GM13977 (cell line): ENCODE measurements around the gene IFT122.

Source experiments
- DNase-seq: peaks from one replicate; pipeline ENCODE4 v3.0.0; 2012; ENCODE audit warnings: low spot score
- CTCF ChIP-seq: IDR thresholded peaks from 2 replicates; pipeline ENCODE4 v1.5.1; 2012; ENCODE audit warnings: mild to moderate bottlenecking, control low read depth; ENCODE audit not compliant: insufficient read depth; ENCODE audit errors: extremely low read depth, missing control alignments
- in situ Hi-C: fragments of 300-500 bp; cut with MboI; formaldehyde crosslinking; loops from one replicate; pipeline ENCODE4 v1.12.0; 2022; ENCODE audit warnings: low sequenced_read_pairs, low pct_unique_long_range_greater_than_20kb, mixed read lengths, inconsistent platforms; ENCODE audit not compliant: unreplicated experiment

IFT122 gene

GRCh38 chr3:129558772-129559564, 118.9 kb downstream of the IFT122 start:
- no peak for DNase-seq
- no peak for TF ChIP-seq CTCF
- in situ Hi-C loops: no loop called here

- in situ Hi-C loops: no loop called here
- no peak for DNase-seq
- TF ChIP-seq CTCF: no peak
These were observed 119.6 kb downstream of the IFT122 start for GRCh38 chr3:129559565-129560079.

GRCh38 chr3:129560269-129560787, 120.3 kb downstream of the IFT122 start:
- in situ Hi-C loops: no loop called here
- DNase-seq: no peak
- no peak for TF ChIP-seq CTCF

- no peak for DNase-seq
- in situ Hi-C loops: no loop called here
- no peak for TF ChIP-seq CTCF
These were observed 121.0 kb downstream of the IFT122 start for GRCh38 chr3:129560911-129561594.

- DNase-seq: no peak
- TF ChIP-seq CTCF: no peak
- in situ Hi-C loops: no loop called here
These were observed 121.7 kb downstream of the IFT122 start for GRCh38 chr3:129561619-129562248.

GRCh38 chr3:129562803-129563202, 122.8 kb downstream of the IFT122 start:
- in situ Hi-C loops: no loop called here
- DNase-seq: no peak
- no peak for TF ChIP-seq CTCF
